WTC11 (cell line): ENCODE measurements around the gene TMEM116. TPM values are rescaled to one million over a fixed set of nuclear protein-coding genes. Genes with fewer than 3 reads are reported as not detected.
A peak's percentile ranks its signal among the peaks of the same experiment; 100 is the strongest.
"Not testable (repeated sequence)": the region's sequence is repeated elsewhere in the genome, so short reads cannot be mapped to it uniquely, and the experiment has no call there.

ENCODE experiments used
- ATAC-seq: fragments of 200-7000 bp; cut with Tn5 transposase; 2 replicates; pipeline ENCODE4 v1.10.0; 2021; ENCODE audit warnings: mild to moderate bottlenecking, moderate library complexity
- CTCF ChIA-PET: fragments of 300-600 bp; sonication (Branson Sonifier 250); formaldehyde crosslinking; loops from one replicate; lab custom pipeline; 2021; ENCODE audit warnings: antibody characterized with exemption; lab: Charles Lee
- POLR2A ChIA-PET: fragments of 350-600 bp; sonication (Branson Sonifier 250); formaldehyde crosslinking; loops from one replicate; lab custom pipeline; 2021; ENCODE audit warnings: antibody characterized with exemption; lab: Charles Lee
- DNase-seq: peaks from one replicate; pipeline ENCODE4 v3.0.0; 2021; ENCODE audit warnings: low spot score
- H3K27ac Mint-ChIP-seq: 2 replicates; pipeline ENCODE4 v1.8.0; 2021; ENCODE audit warnings: mixed read lengths
- H3K27me3 Mint-ChIP-seq: 2 replicates; pipeline ENCODE4 v1.8.0; 2021; ENCODE audit warnings: low read depth, mild to moderate bottlenecking, moderate library complexity, mixed read lengths
- H3K36me3 Mint-ChIP-seq: 2 replicates; pipeline ENCODE4 v1.8.0; 2021; ENCODE audit warnings: mixed read lengths
- H3K4me1 Mint-ChIP-seq: 2 replicates; pipeline ENCODE4 v1.8.0; 2022; ENCODE audit warnings: mixed read lengths
- H3K4me3 Mint-ChIP-seq: 2 replicates; pipeline ENCODE4 v1.8.0; 2021; ENCODE audit warnings: mild to moderate bottlenecking, moderate library complexity, mixed read lengths
- H3K9me3 Mint-ChIP-seq: 2 replicates; pipeline ENCODE4 v1.8.0; 2021; ENCODE audit warnings: mixed read lengths
- E2F4 ChIP-seq: sonication (generic); formaldehyde crosslinking; IDR thresholded peaks from 2 replicates; pipeline ENCODE4 v1.8.1; 2022; ENCODE audit warnings: low read depth, mild to moderate bottlenecking, moderate library complexity, missing genetic modification reagents, borderline replicate concordance
- ELF4 ChIP-seq: sonication (generic); formaldehyde crosslinking; IDR thresholded peaks from 2 replicates; pipeline ENCODE4 v1.8.1; 2022; ENCODE audit warnings: low read depth, mild to moderate bottlenecking, moderate library complexity, missing genetic modification reagents
- HMGXB4 ChIP-seq: sonication (generic); formaldehyde crosslinking; IDR thresholded peaks from 2 replicates; pipeline ENCODE4 v1.8.1; 2023; ENCODE audit warnings: mild to moderate bottlenecking, moderate library complexity, missing genetic modification reagents
- IRF1 ChIP-seq: sonication (generic); formaldehyde crosslinking; IDR thresholded peaks from 2 replicates; pipeline ENCODE4 v1.8.0; 2023; ENCODE audit warnings: missing genetic modification reagents
- IRF2 ChIP-seq: sonication (generic); formaldehyde crosslinking; IDR thresholded peaks from 2 replicates; pipeline ENCODE4 v1.8.0; 2022; ENCODE audit warnings: low read depth, missing genetic modification reagents, borderline replicate concordance
- JUN ChIP-seq: sonication (generic); formaldehyde crosslinking; IDR thresholded peaks from 2 replicates; pipeline ENCODE4 v1.8.0; 2023; ENCODE audit warnings: mild to moderate bottlenecking, missing genetic modification reagents
- NFATC4 ChIP-seq: fragments of 250-450 bp; sonication (Bioruptor Pico); IDR thresholded peaks from 2 replicates; pipeline ENCODE4 v1.9.0; 2021; ENCODE audit warnings: mild to moderate bottlenecking
- NR1H2 ChIP-seq: sonication (generic); formaldehyde crosslinking; IDR thresholded peaks from 2 replicates; pipeline ENCODE4 v1.9.0; 2021; ENCODE audit warnings: mild to moderate bottlenecking, moderate library complexity, missing genetic modification reagents
- NR3C1 ChIP-seq: sonication (generic); formaldehyde crosslinking; conservative IDR thresholded peaks from 2 replicates; pipeline ENCODE4 v1.8.1; 2023; ENCODE audit warnings: low read depth, mild to moderate bottlenecking, missing genetic modification reagents
- PRDM15 ChIP-seq: sonication (generic); formaldehyde crosslinking; IDR thresholded peaks from 2 replicates; pipeline ENCODE4 v1.8.0; 2022; ENCODE audit warnings: missing genetic modification reagents
- PREB ChIP-seq: sonication (generic); formaldehyde crosslinking; IDR thresholded peaks from 2 replicates; pipeline ENCODE4 v1.8.1; 2022; ENCODE audit warnings: mild to moderate bottlenecking, missing genetic modification reagents, moderate library complexity, borderline replicate concordance
- TEAD4 ChIP-seq: sonication (generic); formaldehyde crosslinking; IDR thresholded peaks from 2 replicates; pipeline ENCODE4 v1.8.0; 2022; ENCODE audit warnings: mild to moderate bottlenecking, missing genetic modification reagents
- TP53 ChIP-seq: sonication (generic); formaldehyde crosslinking; IDR thresholded peaks from 2 replicates; pipeline ENCODE4 v1.8.1; 2023; ENCODE audit warnings: mild to moderate bottlenecking, missing genetic modification reagents
- USF2 ChIP-seq: sonication (generic); formaldehyde crosslinking; IDR thresholded peaks from 2 replicates; pipeline ENCODE4 v1.8.1; 2023; ENCODE audit warnings: mild to moderate bottlenecking, missing genetic modification reagents, moderate library complexity
- ZNF532 ChIP-seq: fragments of 250-450 bp; sonication (Bioruptor Pico); IDR thresholded peaks from 2 replicates; pipeline ENCODE4 v1.9.0; 2021; ENCODE audit warnings: mild to moderate bottlenecking, borderline replicate concordance
- ZSCAN18 ChIP-seq: fragments of 250-450 bp; sonication (Bioruptor Pico); IDR thresholded peaks from 2 replicates; pipeline ENCODE4 v2.1.2; 2022; ENCODE audit warnings: mild to moderate bottlenecking, moderate library complexity
- total RNA-seq: library from RNA; stranded (reverse); gene quantifications from 3 replicates; pipeline ENCODE4 v1.2.3, GENCODE V29; 2021

TMEM116 gene
- total RNA-seq, 1 experiment from 2014 or later: 7.8 TPM

- peaks cover 5% of the 10 kb centered on the region for H3K4me1 Mint-ChIP-seq
- peaks cover 6% of the 10 kb centered on the region; the same call in 1 of the 2 replicates for H3K36me3 Mint-ChIP-seq
- H3K4me3 Mint-ChIP-seq: no peak overlapping the region
- POLR2A ChIA-PET: no interaction called here
- H3K27ac Mint-ChIP-seq: peak overlapping the region; percentile 20; the same call in 1 of the 2 replicates
- no peaks in the 10 kb centered on the region for H3K27me3 Mint-ChIP-seq
- no peaks in the 10 kb centered on the region; the same call in 1 of the 2 replicates for H3K9me3 Mint-ChIP-seq
- ATAC-seq (no peak), DNase-seq (no peak)
- CTCF ChIA-PET: interaction anchor here (1.1 to 1.2 kb wide), 2 partner anchors 18 to 56 kb away, joined by 3 read pairs; no protein-coding TSS in a partner anchor
- TF ChIP-seq PREB (CRISPR knock-in tag) (no peak), IRF2 (no peak), E2F4 (CRISPR knock-in tag) (no peak), HMGXB4 (CRISPR knock-in tag) (no peak), TEAD4 (CRISPR knock-in tag) (no peak)
Measured at GRCh38 chr12:112000820-112001219, 12.1 kb downstream of the TMEM116 start.

- H3K27me3 Mint-ChIP-seq, ATAC-seq, DNase-seq, H3K27ac Mint-ChIP-seq, H3K4me3 Mint-ChIP-seq, H3K4me1 Mint-ChIP-seq, H3K36me3 Mint-ChIP-seq, POLR2A ChIA-PET, H3K9me3 Mint-ChIP-seq: not testable (repeated sequence)
- CTCF ChIA-PET: interaction anchor here (1.6 kb wide), 1 partner anchor 54 kb away, joined by 7 read pairs; no protein-coding TSS in a partner anchor
Measured at GRCh38 chr12:111999129-111999528, 13.8 kb downstream of the TMEM116 start.

- ATAC-seq (no peak), DNase-seq (no peak)
- Mint-ChIP-seq H3K27ac (no peak overlapping the region), H3K4me3 (no peak overlapping the region), H3K9me3 (no peaks in the 10 kb centered on the region), H3K36me3 (no peaks in the 10 kb centered on the region), H3K27me3 (no peaks in the 10 kb centered on the region), H3K4me1 (peaks cover 9% of the 10 kb centered on the region)
- POLR2A ChIA-PET: no interaction called here
- CTCF ChIA-PET: interaction anchor here (1.0 to 1.6 kb wide), 2 partner anchors 12 to 53 kb away, joined by 3 to 7 read pairs; no protein-coding TSS in a partner anchor
- TF ChIP-seq JUN (CRISPR knock-in tag): no peak
- TF ChIP-seq TP53 (CRISPR knock-in tag): no peak
- TF ChIP-seq ELF4: no peak
- no peak for TF ChIP-seq IRF1 (CRISPR knock-in tag)
- TF ChIP-seq ZSCAN18: no peak
- no peak for TF ChIP-seq NR1H2 (CRISPR knock-in tag)
- TF ChIP-seq USF2 (CRISPR knock-in tag): no peak
- TF ChIP-seq PRDM15 (CRISPR knock-in tag): no peak
- no peak for TF ChIP-seq NR3C1 (CRISPR knock-in tag)
- TF ChIP-seq ZNF532 (CRISPR knock-in tag): no peak
- no peak for TF ChIP-seq NFATC4 (CRISPR knock-in tag)
Measured at GRCh38 chr12:111998015-111998414, 14.9 kb downstream of the TMEM116 start.
